Smooth muscle cell (in vitro differentiated cells): Measurements from ENCODE around the gene ENTPD1. TPM values are rescaled to one million over a fixed set of nuclear protein-coding genes. Genes with fewer than 3 reads are reported as not detected.
A peak's percentile ranks its signal among the peaks of the same experiment; 100 is the strongest.
"Not testable (repeated sequence)": the region's sequence is repeated elsewhere in the genome, so short reads cannot be mapped to it uniquely, and the experiment has no call there.

Source experiments
- DNase-seq: peaks from one replicate; lab custom pipeline; 2025; ENCODE audit not compliant: unreplicated experiment; lab: John Stamatoyannopoulos, UW
- H2AFZ ChIP-seq: fragments of 200-600 bp; sonication (generic); 2 replicates; pipeline ENCODE4 v1.6.0; 2016; ENCODE audit warnings: antibody characterized with exemption, low read depth, mild to moderate bottlenecking
- H3F3A ChIP-seq: fragments of 200-600 bp; sonication (generic); 2 replicates; pipeline ENCODE4 v1.6.0; 2017; ENCODE audit warnings: antibody characterized with exemption, low read depth
- H3K27ac ChIP-seq: fragments of 200-600 bp; sonication (generic); 2 replicates; pipeline ENCODE4 v1.5.1; 2016; ENCODE audit warnings: low read depth, mild to moderate bottlenecking
- H3K27me3 ChIP-seq: fragments of 200-600 bp; sonication (generic); 2 replicates; pipeline ENCODE4 v1.6.1; 2016; ENCODE audit warnings: low read depth, mild to moderate bottlenecking
- H3K36me3 ChIP-seq: fragments of 200-600 bp; sonication (generic); 2 replicates; pipeline ENCODE4 v1.5.1; 2016; ENCODE audit warnings: low read depth
- H3K4me1 ChIP-seq: fragments of 200-600 bp; sonication (generic); 2 replicates; pipeline ENCODE4 v1.5.1; 2016; ENCODE audit warnings: low read depth
- H3K4me2 ChIP-seq: fragments of 200-600 bp; sonication (generic); 2 replicates; pipeline ENCODE4 v1.6.0; 2016; ENCODE audit warnings: mild to moderate bottlenecking
- H3K4me3 ChIP-seq: fragments of 200-600 bp; sonication (generic); 2 replicates; pipeline ENCODE4 v1.5.1; 2016; ENCODE audit warnings: mild to moderate bottlenecking
- H3K79me2 ChIP-seq: fragments of 200-600 bp; sonication (generic); 2 replicates; pipeline ENCODE4 v1.6.0; 2016; ENCODE audit warnings: low read depth, mild to moderate bottlenecking
- H3K9ac ChIP-seq: fragments of 200-600 bp; sonication (generic); 2 replicates; pipeline ENCODE4 v1.6.0; 2016; ENCODE audit warnings: low read depth
- H3K9me3 ChIP-seq: fragments of 200-600 bp; sonication (generic); replicated peaks from 2 replicates; pipeline ENCODE4 v1.5.1; 2016; ENCODE audit warnings: low read depth
- H4K20me1 ChIP-seq: fragments of 200-600 bp; sonication (generic); 2 replicates; pipeline ENCODE4 v1.6.0; 2016; ENCODE audit warnings: low read depth
- CTCF ChIP-seq: fragments of 200-600 bp; sonication (generic); IDR thresholded peaks from 2 replicates; pipeline ENCODE4 v1.5.1; 2017; ENCODE audit warnings: borderline replicate concordance, mild to moderate bottlenecking, antibody characterized with exemption; ENCODE audit not compliant: insufficient read depth, poor library complexity, severe bottlenecking
- WGBS: methylation state at CpG from one replicate; pipeline ENCODE4 v1.1.7; 2016; ENCODE audit warnings: low lambda C conversion rate; 5-methylcytosine and 5-hydroxymethylcytosine counted together
- polyA plus RNA-seq: library from polyadenylated mRNA; unstranded; fragments of >200 nt; fragmentation: Nextera tagmentation; extraction: Ambion mirVana; gene quantifications from 2 replicates; pipeline ENCODE4 v1.2.1, GENCODE V29; 2016
- total RNA-seq: library from RNA; depleted of rRNA; stranded (reverse); fragments of >200 nt; gene quantifications from 2 replicates; pipeline ENCODE4 v1.2.3, GENCODE V29; 2014

The ENTPD1 gene
- total and polyA plus RNA-seq, 2 experiments from 2014 or later: 2.7 to 5.0 TPM

GRCh38 chr10:95889830-95890229 lies 133.9 kb downstream of the ENTPD1 start:
- no peak overlapping the region for H3K9ac ChIP-seq
- no peaks in the 10 kb centered on the region for H4K20me1 ChIP-seq
- no peak overlapping the region for H3K27ac ChIP-seq
- no peaks in the 10 kb centered on the region for H3K4me1 ChIP-seq
- H3K27me3 ChIP-seq: no peaks in the 10 kb centered on the region
- no peaks in the 10 kb centered on the region for H3K36me3 ChIP-seq
- H3K4me2 ChIP-seq: no peak overlapping the region
- H2AFZ ChIP-seq: no peak overlapping the region
- TF ChIP-seq CTCF: no peak
- no peaks in the 10 kb centered on the region for H3K79me2 ChIP-seq
- H3K9me3 ChIP-seq: no peaks in the 10 kb centered on the region
- H3F3A ChIP-seq: no peaks in the 10 kb centered on the region
- 89% methylated on average over 2 of the region's 2 CpGs for WGBS
- no peak overlapping the region for H3K4me3 ChIP-seq
- DNase-seq: no peak

GRCh38 chr10:95896071-95896850 lies 140.3 kb downstream of the ENTPD1 start:
- Histone ChIP-seq H3K79me2 (no peaks in the 10 kb centered on the region), H4K20me1 (no peaks in the 10 kb centered on the region), H3F3A (no peaks in the 10 kb centered on the region), H3K36me3 (peaks cover 10% of the 10 kb centered on the region), H3K4me1 (no peaks in the 10 kb centered on the region), H3K27me3 (no peaks in the 10 kb centered on the region), H3K4me2 (no peak overlapping the region), H2AFZ (no peak overlapping the region), H3K9ac (no peak overlapping the region), H3K27ac (peak overlapping the region; percentile 45), H3K9me3 (no peaks in the 10 kb centered on the region), H3K4me3 (no peak overlapping the region)
- WGBS: 74% methylated on average over 4 of the region's 4 CpGs
- no peak for DNase-seq
- TF ChIP-seq CTCF: no peak

GRCh38 chr10:95905897-95906580 lies 150.1 kb downstream of the ENTPD1 start:
- not testable (repeated sequence) for DNase-seq, H3K27me3 ChIP-seq, H2AFZ ChIP-seq, H4K20me1 ChIP-seq, H3K4me3 ChIP-seq, H3K79me2 ChIP-seq, H3K9me3 ChIP-seq, H3F3A ChIP-seq, H3K36me3 ChIP-seq, H3K27ac ChIP-seq, H3K9ac ChIP-seq, H3K4me1 ChIP-seq, H3K4me2 ChIP-seq
- 96% methylated on average over 12 of the region's 12 CpGs for WGBS

- DNase-seq: peak; percentile 22
- H3F3A ChIP-seq: no peaks in the 10 kb centered on the region
Observed at GRCh38 chr10:95906677-95907455, 150.9 kb downstream of the ENTPD1 start.

More at GRCh38 chr10:95906677-95907455, 150.9 kb downstream of the ENTPD1 start:
- peak overlapping the region; percentile 76 for H3K27ac ChIP-seq
- peak overlapping the region; percentile 94 for H2AFZ ChIP-seq
- H3K36me3 ChIP-seq: no peaks in the 10 kb centered on the region
- peaks cover 7% of the 10 kb centered on the region for H3K79me2 ChIP-seq
- H3K27me3 ChIP-seq: peaks cover 4% of the 10 kb centered on the region
- H3K4me2 ChIP-seq: peak overlapping the region; percentile 97
- H3K9me3 ChIP-seq: no peaks in the 10 kb centered on the region
- no peaks in the 10 kb centered on the region for H4K20me1 ChIP-seq
- H3K4me1 ChIP-seq: peaks cover 3% of the 10 kb centered on the region
- peak overlapping the region; percentile 74 for H3K4me3 ChIP-seq
- TF ChIP-seq CTCF: no peak
- 14% methylated on average over 22 of the region's 22 CpGs for WGBS
- H3K9ac ChIP-seq: peak overlapping the region; percentile 62
